ENCODE measurements around the gene RBBP8NL. TPM values are rescaled to one million over a fixed set of nuclear protein-coding genes. Genes with fewer than 3 reads are reported as not detected.

RBBP8NL gene
- total and polyA plus RNA-seq, 12 donors: not detected

GRCh38 chr20:62395311-62396242, 31.8 kb downstream of the RBBP8NL start:
- DNase-seq: no peak
- no peak for TF ChIP-seq POLR2A (IDR thresholded peaks at IDR 0.05)
- TF ChIP-seq CTCF (IDR thresholded peaks at IDR 0.05): no peak
- H3K27me3 ChIP-seq: no peaks in the 10 kb centered on the region
- intact Hi-C loops (cut with DNase I): loop anchor here in 1 of 2 donors (10.0 kb wide), 1 partner anchor 219 kb away; no protein-coding TSS in a partner anchor
- no peak overlapping the region for H3K4me3 ChIP-seq
- no peaks in the 10 kb centered on the region for H3K4me1 ChIP-seq (replicated peaks in 1 of 2)
- no peaks in the 10 kb centered on the region for H3K36me3 ChIP-seq (replicated peaks in 1 of 2)
- WGBS, 4 donors: 89 to 91% (median 90%) methylated on average over 13 to 27 of the region's 27 CpGs
- H3K9me3 ChIP-seq (replicated peaks in 1 of 3): no peaks in the 10 kb centered on the region
- H3K27ac ChIP-seq: no peak overlapping the region

- no peak overlapping the region for H3K27ac ChIP-seq
- H3K4me3 ChIP-seq: no peak overlapping the region
- DNase-seq: no peak
- TF ChIP-seq POLR2A (IDR thresholded peaks at IDR 0.05) (no peak), CTCF (IDR thresholded peaks at IDR 0.05) (no peak)
- H3K36me3 ChIP-seq (replicated peaks in 1 of 2): peaks cover 0 to 9% of the 10 kb centered on the region in 2 donors
- intact Hi-C loops (cut with DNase I): loop anchor here in 1 of 2 donors (10.0 kb wide), 1 partner anchor 220 kb away; no protein-coding TSS in a partner anchor
- no peaks in the 10 kb centered on the region for H3K9me3 ChIP-seq (replicated peaks in 1 of 3)
- H3K27me3 ChIP-seq: no peaks in the 10 kb centered on the region
- H3K4me1 ChIP-seq (replicated peaks in 1 of 2): no peaks in the 10 kb centered on the region
- WGBS, 4 donors: 91 to 96% (median 93%) methylated on average over 33 to 44 of the region's 44 CpGs
Observed at GRCh38 chr20:62394248-62395245, 32.8 kb downstream of the RBBP8NL start.

- Histone ChIP-seq H3K27ac (no peak overlapping the region), H3K27me3 (no peaks in the 10 kb centered on the region), H3K4me1 (replicated peaks in 1 of 2) (no peaks in the 10 kb centered on the region), H3K36me3 (replicated peaks in 1 of 2) (peaks cover 0 to 16% of the 10 kb centered on the region in 2 donors), H3K4me3 (no peak overlapping the region), H3K9me3 (replicated peaks in 1 of 3) (no peaks in the 10 kb centered on the region)
- WGBS, 4 donors: 91 to 94% (median 92%) methylated on average over 15 to 24 of the region's 24 CpGs
- intact Hi-C loops (cut with DNase I): loop anchor here in 1 of 2 donors (10.0 kb wide), 1 partner anchor 221 kb away; no protein-coding TSS in a partner anchor
- DNase-seq: no peak
- TF ChIP-seq CTCF (IDR thresholded peaks at IDR 0.05) (no peak), POLR2A (IDR thresholded peaks at IDR 0.05) (no peak)
Observed at GRCh38 chr20:62393830-62394229, 33.5 kb downstream of the RBBP8NL start.

DNA sequence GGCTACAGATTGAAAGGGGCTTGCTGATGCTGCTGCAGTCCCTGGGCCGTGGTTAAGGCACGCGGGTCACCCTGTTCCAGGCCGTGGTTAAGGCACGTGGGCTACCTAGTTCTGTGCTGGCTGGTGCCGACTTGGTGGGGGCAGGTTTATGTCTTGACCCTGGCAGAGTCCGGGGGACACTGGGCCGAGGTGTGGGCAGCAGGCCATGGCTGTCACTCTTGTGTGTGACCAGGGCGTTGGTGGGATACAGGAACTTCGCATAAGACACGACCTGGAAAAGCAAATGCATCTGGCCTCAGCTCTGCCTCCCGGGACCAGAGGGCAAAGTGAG, 34.0 kb downstream of the RBBP8NL start:
- peaks cover 0 to 22% of the 10 kb centered on the region in 2 donors for H3K36me3 ChIP-seq (replicated peaks in 1 of 2)

More for the DNA sequence above, 34.0 kb downstream of the RBBP8NL start:
- intact Hi-C loops (cut with DNase I): loop anchor here in 1 of 2 donors (10.0 kb wide), 1 partner anchor 222 kb away; no protein-coding TSS in a partner anchor
- Histone ChIP-seq H3K9me3 (replicated peaks in 1 of 3) (no peaks in the 10 kb centered on the region), H3K4me3 (no peak overlapping the region), H3K4me1 (replicated peaks in 1 of 2) (peaks cover under 1 to 4% of the 10 kb centered on the region in 2 donors), H3K27me3 (no peaks in the 10 kb centered on the region), H3K27ac (no peak overlapping the region)
- TF ChIP-seq CTCF (IDR thresholded peaks at IDR 0.05) (no peak), POLR2A (IDR thresholded peaks at IDR 0.05) (no peak)
- DNase-seq: no peak
- WGBS, 4 donors: 79 to 96% (median 87%) methylated on average over 6 to 12 of the region's 12 CpGs

Data from adrenal gland (tissue), 12 donors.